ENCODE data around the gene TMEM134. TPM values are rescaled to one million over a fixed set of nuclear protein-coding genes. Genes with fewer than 3 reads are reported as not detected.

The TMEM134 gene
- total RNA-seq, 4 donors from 2014 or later, result 49.2 to 184 (median 96.6) TPM

GRCh38 chr11:67500484-67500821 lies 31.4 kb upstream of the TMEM134 start:
- TF ChIP-seq CTCF (IDR thresholded peaks at IDR 0.05), result no peak
- Histone ChIP-seq H3K4me1 (peaks cover 0 to 26% (median 9%) of the 10 kb centered on the region in 4 donors), H3K9me3 (no peaks in the 10 kb centered on the region), H3K36me3 (peaks cover 0 to 67% (median 16%) of the 10 kb centered on the region in 3 donors), H3K4me3 (no peak overlapping the region), H3K27ac (no peak overlapping the region), H3K27me3 (no peaks in the 10 kb centered on the region)
- no peak for DNase-seq (ENCODE audit: low spot score in 2 of 2)
- 88 to 96% methylated on average over 1 of the region's 1 CpG for WGBS, 2 donors

- Histone ChIP-seq H3K4me3 (no peak overlapping the region), H3K27me3 (no peaks in the 10 kb centered on the region), H3K9me3 (no peaks in the 10 kb centered on the region), H3K27ac (no peak overlapping the region), H3K36me3 (peaks cover 0 to 72% (median 16%) of the 10 kb centered on the region in 3 donors), H3K4me1 (peaks cover 0 to 22% (median 7%) of the 10 kb centered on the region in 4 donors)
- 88 to 92% methylated on average over 9 to 26 of the region's 26 CpGs for WGBS, 2 donors
- DNase-seq (ENCODE audit: low spot score in 2 of 2), result no peak
- TF ChIP-seq EP300 (IDR thresholded peaks at IDR 0.05), result no peak
- TF ChIP-seq POLR2A (IDR thresholded peaks at IDR 0.05), result no peak
- TF ChIP-seq CTCF (IDR thresholded peaks at IDR 0.05), result no peak
Measured at GRCh38 chr11:67499808-67500483, 30.9 kb upstream of the TMEM134 start.

GRCh38 chr11:67498544-67498972 lies 29.5 kb upstream of the TMEM134 start:
- peaks cover 0 to 8% (median 3%) of the 10 kb centered on the region in 4 donors for H3K4me1 ChIP-seq
- H3K27me3 ChIP-seq, result no peaks in the 10 kb centered on the region
- H3K36me3 ChIP-seq, result peaks cover 0 to 86% (median 18%) of the 10 kb centered on the region in 3 donors
- H3K9me3 ChIP-seq, result no peaks in the 10 kb centered on the region
- 85 to 89% methylated on average over 21 of the region's 21 CpGs for WGBS, 2 donors
- no peak overlapping the region for H3K4me3 ChIP-seq
- no peak overlapping the region for H3K27ac ChIP-seq
- TF ChIP-seq EP300 (IDR thresholded peaks at IDR 0.05), result no peak
- TF ChIP-seq POLR2A (IDR thresholded peaks at IDR 0.05), result no peak
- no peak for TF ChIP-seq CTCF (IDR thresholded peaks at IDR 0.05)
- no peak for DNase-seq (ENCODE audit: low spot score in 2 of 2)

- Histone ChIP-seq H3K27me3 (no peaks in the 10 kb centered on the region), H3K4me3 (no peak overlapping the region), H3K36me3 (peaks cover 0 to 94% (median 26%) of the 10 kb centered on the region in 3 donors), H3K4me1 (peaks cover 0 to under 1% (median 0%) of the 10 kb centered on the region in 4 donors), H3K27ac (no peak overlapping the region), H3K9me3 (no peaks in the 10 kb centered on the region)
- TF ChIP-seq POLR2A (IDR thresholded peaks at IDR 0.05), result no peak
- no peak for TF ChIP-seq EP300 (IDR thresholded peaks at IDR 0.05)
- no peak for TF ChIP-seq CTCF (IDR thresholded peaks at IDR 0.05)
- no peak for DNase-seq (ENCODE audit: low spot score in 2 of 2)
- 88 to 94% methylated on average over 16 to 21 of the region's 21 CpGs for WGBS, 2 donors
Measured at GRCh38 chr11:67497656-67498291, 28.7 kb upstream of the TMEM134 start.

- WGBS, 2 donors, result 88 to 91% methylated on average over 12 of the region's 12 CpGs
- no peak for TF ChIP-seq EP300 (IDR thresholded peaks at IDR 0.05)
- TF ChIP-seq CTCF (IDR thresholded peaks at IDR 0.05), result no peak
- no peak for TF ChIP-seq POLR2A (IDR thresholded peaks at IDR 0.05)
- peaks cover 0 to 94% (median 20%) of the 10 kb centered on the region in 3 donors for H3K36me3 ChIP-seq
- no peaks in the 10 kb centered on the region for H3K27me3 ChIP-seq
- no peak overlapping the region for H3K4me3 ChIP-seq
- DNase-seq (ENCODE audit: low spot score in 2 of 2), result no peak
- H3K4me1 ChIP-seq, result peaks cover 0 to 6% (median 0%) of the 10 kb centered on the region in 4 donors
- H3K27ac ChIP-seq, result no peak overlapping the region
- no peaks in the 10 kb centered on the region for H3K9me3 ChIP-seq
Measured at GRCh38 chr11:67496113-67496512, 27.1 kb upstream of the TMEM134 start.
